Measurements from ENCODE around the gene GGTA1. TPM values are rescaled to one million over a fixed set of nuclear protein-coding genes. Genes with fewer than 3 reads are reported as not detected.
"Not testable (repeated sequence)": the region's sequence is repeated elsewhere in the genome, so short reads cannot be mapped to it uniquely, and the experiment has no call there.

The GGTA1 gene
- total RNA-seq, 2 donors from 2014 or later: not detected

- H3K4me3 Mint-ChIP-seq: no peak overlapping the region
- H3K9me3 Mint-ChIP-seq: no peaks in the 10 kb centered on the region
- H3K36me3 Mint-ChIP-seq (ENCODE audit: insufficient read depth in 2 of 2): peaks cover 0 to 1% of the 10 kb centered on the region in 2 donors
- DNase-seq: no peak
- H3K27me3 Mint-ChIP-seq (ENCODE audit: low read depth): peaks cover 51% of the 10 kb centered on the region
- no peak overlapping the region for H3K27ac Mint-ChIP-seq
- no peak for ATAC-seq (replicated peaks in 1 of 2)
- peaks cover 32% of the 10 kb centered on the region for H3K4me1 Mint-ChIP-seq (ENCODE audit: low read depth)
These were observed 34.7 kb downstream of the GGTA1 start for GRCh38 chr9:121464968-121465367.

DNA sequence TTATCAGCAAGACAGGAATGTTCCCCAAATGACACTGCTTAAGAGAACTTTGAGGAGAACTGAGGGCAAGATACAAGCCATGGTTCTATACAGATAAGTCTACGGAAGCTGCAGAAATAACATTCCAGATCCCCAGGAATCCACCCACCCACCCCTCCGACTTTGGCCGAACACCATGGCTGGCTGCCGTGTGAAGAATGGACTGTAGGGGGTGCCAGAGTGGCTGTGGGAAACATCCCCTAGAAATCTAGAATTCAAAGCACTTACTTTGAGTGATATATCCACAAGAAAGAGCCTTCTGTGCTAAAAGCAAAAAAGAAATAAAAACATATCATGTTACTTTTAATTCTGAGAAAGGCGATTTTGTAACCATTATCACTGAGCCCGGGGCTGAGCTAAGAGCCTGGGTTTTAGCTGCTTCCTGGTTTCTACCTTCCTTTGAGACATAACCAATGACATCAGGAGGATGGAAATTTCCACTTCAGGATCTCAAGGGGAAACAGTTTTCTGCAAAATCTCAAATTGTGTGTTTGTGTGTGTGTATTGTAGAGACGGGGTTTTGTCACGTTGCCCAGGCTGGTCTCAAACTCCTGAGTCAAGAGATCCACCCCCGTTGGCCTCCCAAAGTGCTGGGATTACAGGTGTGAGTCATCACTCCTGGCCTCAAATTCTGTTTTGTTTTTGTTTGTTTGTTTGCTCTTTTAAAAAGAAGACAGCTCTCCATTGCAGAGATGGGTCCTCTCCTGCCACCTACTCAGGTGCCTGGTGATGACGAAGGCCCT lies 36.4 kb downstream of the GGTA1 start:
- H3K27ac Mint-ChIP-seq: no peak overlapping the region
- DNase-seq (peak; percentile 48 to 50), ATAC-seq (replicated peaks in 1 of 2) (peak in 1 of 2 donors; percentile 62)
- H3K36me3 Mint-ChIP-seq (ENCODE audit: insufficient read depth in 2 of 2): peaks cover 1 to 2% of the 10 kb centered on the region in 2 donors
- H3K27me3 Mint-ChIP-seq (ENCODE audit: low read depth): peaks cover 54% of the 10 kb centered on the region
- no peaks in the 10 kb centered on the region for H3K9me3 Mint-ChIP-seq
- no peak overlapping the region for H3K4me3 Mint-ChIP-seq
- H3K4me1 Mint-ChIP-seq (ENCODE audit: low read depth): peaks cover 32% of the 10 kb centered on the region

GRCh38 chr9:121459513-121459912 lies 40.1 kb downstream of the GGTA1 start:
- H3K4me3 Mint-ChIP-seq: no peak overlapping the region
- DNase-seq (no peak), ATAC-seq (replicated peaks in 1 of 2) (no peak)
- H3K4me1 Mint-ChIP-seq (ENCODE audit: low read depth): peaks cover 29% of the 10 kb centered on the region
- H3K27me3 Mint-ChIP-seq (ENCODE audit: low read depth): peaks cover 54% of the 10 kb centered on the region
- no peak overlapping the region for H3K27ac Mint-ChIP-seq
- no peaks in the 10 kb centered on the region for H3K9me3 Mint-ChIP-seq
- peaks cover 1 to 2% of the 10 kb centered on the region in 2 donors for H3K36me3 Mint-ChIP-seq (ENCODE audit: insufficient read depth in 2 of 2)

DNA sequence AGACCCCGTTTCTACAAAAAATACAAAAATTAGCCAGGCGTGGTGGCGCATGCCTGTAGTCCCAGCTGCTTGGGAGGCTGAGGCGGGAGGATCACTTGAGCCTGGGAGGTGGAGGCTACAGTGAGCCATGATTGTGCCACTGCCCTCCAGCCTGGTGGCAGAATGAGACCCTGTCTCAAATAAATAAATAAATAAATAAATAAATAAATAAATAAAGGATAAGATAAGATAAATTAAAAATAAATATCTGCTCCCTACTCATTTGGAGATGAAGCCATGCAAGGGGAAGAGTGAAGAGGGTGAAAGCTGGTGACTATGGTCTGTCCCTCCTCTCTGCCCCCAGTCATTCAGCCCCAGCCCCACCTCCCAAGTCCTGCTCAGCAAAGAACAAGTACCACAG lies 41.2 kb downstream of the GGTA1 start:
- H3K27ac Mint-ChIP-seq; DNase-seq; H3K36me3 Mint-ChIP-seq (ENCODE audit: insufficient read depth in 2 of 2); H3K9me3 Mint-ChIP-seq; ATAC-seq (replicated peaks in 1 of 2); H3K4me3 Mint-ChIP-seq: not testable (repeated sequence)
- H3K27me3 Mint-ChIP-seq (ENCODE audit: low read depth): peaks cover 55% of the 10 kb centered on the region
- peaks cover 28% of the 10 kb centered on the region for H3K4me1 Mint-ChIP-seq (ENCODE audit: low read depth)

DNA sequence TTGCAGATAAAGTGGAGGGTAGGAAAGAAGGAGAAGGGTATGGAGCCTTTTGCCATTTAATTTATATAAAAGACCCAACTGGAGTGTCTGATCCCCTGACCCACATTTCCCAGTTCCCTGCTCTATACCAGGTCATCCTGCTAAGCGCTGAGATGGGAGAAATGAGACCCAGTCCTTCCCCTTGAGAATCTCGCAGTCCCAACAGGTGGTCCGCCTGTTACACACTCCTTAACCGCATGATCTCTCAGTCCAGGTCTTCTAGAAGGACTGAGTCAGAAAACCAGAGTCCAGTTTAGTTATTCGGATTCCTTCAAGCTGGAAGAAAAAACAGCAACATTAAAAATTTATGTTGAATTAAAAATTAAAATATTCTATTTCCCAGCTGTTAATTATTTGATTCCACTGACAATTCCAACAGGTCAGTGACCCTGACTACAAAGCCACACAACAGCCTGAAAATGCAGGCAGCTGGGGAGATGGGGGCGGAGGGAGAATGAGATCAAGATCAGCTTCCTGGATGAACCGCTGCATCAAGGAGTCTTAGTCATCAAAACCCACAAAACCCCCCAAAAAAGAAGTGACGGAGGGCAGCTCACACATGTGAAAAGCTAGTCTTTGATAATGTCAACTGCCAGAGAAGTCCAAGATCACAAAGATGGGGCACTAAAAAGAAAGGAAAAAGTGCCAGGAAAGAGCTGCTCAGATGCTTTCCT lies 44.0 kb downstream of the GGTA1 start:
- Mint-ChIP-seq H3K36me3 (ENCODE audit: insufficient read depth in 2 of 2) (peaks cover 1 to 2% of the 10 kb centered on the region in 2 donors), H3K4me1 (ENCODE audit: low read depth) (peaks cover 14% of the 10 kb centered on the region), H3K4me3 (peak overlapping the region; percentile 35 to 56), H3K27ac (no peak overlapping the region), H3K27me3 (ENCODE audit: low read depth) (peaks cover 46% of the 10 kb centered on the region), H3K9me3 (no peaks in the 10 kb centered on the region)
- ATAC-seq (replicated peaks in 1 of 2): peak; percentile 84 to 87
- peak; percentile 69 for DNase-seq

- H3K27me3 Mint-ChIP-seq (ENCODE audit: low read depth): peaks cover 42% of the 10 kb centered on the region
- ATAC-seq (replicated peaks in 1 of 2): peak; percentile 65 to 76
- no peaks in the 10 kb centered on the region for H3K9me3 Mint-ChIP-seq
- peaks cover 1% of the 10 kb centered on the region in 2 donors for H3K36me3 Mint-ChIP-seq (ENCODE audit: insufficient read depth in 2 of 2)
- DNase-seq: peak in 1 of 2 donors; percentile 11
- peak overlapping the region; percentile 33 to 53 for H3K4me3 Mint-ChIP-seq
- peak overlapping the region; percentile 17 for H3K27ac Mint-ChIP-seq
- H3K4me1 Mint-ChIP-seq (ENCODE audit: low read depth): peaks cover 14% of the 10 kb centered on the region
These were observed 44.7 kb downstream of the GGTA1 start for GRCh38 chr9:121454972-121455371.

DNA sequence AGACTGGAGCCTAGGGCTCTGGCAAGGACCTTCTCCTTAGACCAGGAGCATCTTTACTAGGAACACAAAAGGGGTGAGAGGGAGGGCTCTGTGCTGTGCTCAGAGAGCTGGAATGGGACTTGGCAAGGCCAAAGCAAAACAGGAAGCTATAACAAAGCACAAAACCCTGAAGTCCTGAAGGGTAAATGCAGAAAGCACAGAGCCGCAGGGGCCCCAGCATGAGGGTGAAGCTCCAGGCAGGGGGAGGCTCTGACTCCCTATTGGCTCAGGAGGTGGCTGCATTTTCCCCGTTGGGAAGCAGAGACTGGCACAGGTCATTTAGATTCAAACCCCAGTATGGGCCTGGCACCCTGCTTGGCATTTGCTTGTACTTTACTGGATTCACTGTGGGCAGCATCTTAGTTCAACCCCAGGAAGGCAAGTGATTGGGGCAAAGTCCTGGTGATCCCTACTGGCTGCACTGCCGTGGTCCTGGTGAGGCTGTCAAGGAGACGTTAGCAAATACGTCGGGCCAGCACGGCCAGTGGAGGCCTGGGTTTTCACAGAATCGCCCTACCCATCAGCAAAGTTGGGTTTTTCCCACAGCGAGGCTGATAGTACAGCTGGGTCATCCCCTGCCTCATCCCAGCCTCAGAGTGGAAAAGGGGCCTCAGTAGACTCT lies 46.3 kb downstream of the GGTA1 start:
- peaks cover 35% of the 10 kb centered on the region for H3K27me3 Mint-ChIP-seq (ENCODE audit: low read depth)
- H3K4me1 Mint-ChIP-seq (ENCODE audit: low read depth): peaks cover 15% of the 10 kb centered on the region
- H3K4me3 Mint-ChIP-seq: no peak overlapping the region
- DNase-seq (no peak), ATAC-seq (replicated peaks in 1 of 2) (no peak)
- H3K9me3 Mint-ChIP-seq: no peaks in the 10 kb centered on the region
- H3K27ac Mint-ChIP-seq: no peak overlapping the region
- H3K36me3 Mint-ChIP-seq (ENCODE audit: insufficient read depth in 2 of 2): no peaks in the 10 kb centered on the region

DNA sequence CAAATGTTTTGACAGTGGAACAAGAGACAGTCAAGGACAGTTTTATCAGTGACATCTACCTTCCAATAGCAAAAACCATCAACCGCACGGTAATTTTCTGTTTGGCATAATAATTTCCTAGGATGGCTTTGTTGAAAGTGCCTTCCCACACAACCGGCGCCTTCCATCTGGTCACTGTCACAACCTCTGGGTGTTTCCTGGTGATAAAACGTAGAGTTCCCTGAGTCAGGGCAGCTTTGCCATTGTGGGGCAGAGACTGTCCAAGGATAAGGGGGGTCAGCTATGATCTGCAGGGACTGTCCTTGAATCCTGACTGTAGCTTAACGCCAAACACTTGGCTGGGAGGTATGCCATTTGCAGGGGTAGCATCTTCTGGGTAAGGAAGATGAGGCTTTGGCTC lies 47.6 kb downstream of the GGTA1 start:
- Mint-ChIP-seq H3K4me1 (ENCODE audit: low read depth) (peaks cover 27% of the 10 kb centered on the region), H3K36me3 (ENCODE audit: insufficient read depth in 2 of 2) (no peaks in the 10 kb centered on the region), H3K27ac (no peak overlapping the region), H3K27me3 (ENCODE audit: low read depth) (peaks cover 44% of the 10 kb centered on the region), H3K4me3 (no peak overlapping the region), H3K9me3 (no peaks in the 10 kb centered on the region)
- no peak for DNase-seq
- ATAC-seq (replicated peaks in 1 of 2): no peak

DNA sequence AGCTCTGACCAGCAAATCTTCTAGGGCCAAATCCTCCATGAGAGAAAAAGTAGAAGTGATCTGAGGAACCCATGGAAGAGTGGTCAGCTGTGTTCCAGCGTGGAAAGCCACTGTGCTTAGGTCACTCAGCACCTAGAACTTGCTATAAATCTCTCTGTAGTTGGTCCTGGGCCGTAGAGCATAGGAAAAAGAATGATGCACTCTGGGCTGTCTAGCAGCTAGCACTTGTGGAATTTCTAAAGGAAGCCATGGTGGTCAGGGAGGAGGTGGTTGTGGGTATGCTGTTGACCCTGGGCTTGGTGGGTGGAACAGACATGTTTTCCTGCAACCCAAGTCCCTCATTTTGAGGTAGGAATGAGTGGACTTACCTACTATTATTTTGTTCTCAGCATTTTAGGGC lies 48.1 kb downstream of the GGTA1 start:
- no peak overlapping the region for H3K4me3 Mint-ChIP-seq
- ATAC-seq (replicated peaks in 1 of 2) (no peak), DNase-seq (no peak)
- H3K27me3 Mint-ChIP-seq (ENCODE audit: low read depth): peaks cover 41% of the 10 kb centered on the region
- H3K9me3 Mint-ChIP-seq: no peaks in the 10 kb centered on the region
- peaks cover 28% of the 10 kb centered on the region for H3K4me1 Mint-ChIP-seq (ENCODE audit: low read depth)
- H3K36me3 Mint-ChIP-seq (ENCODE audit: insufficient read depth in 2 of 2): no peaks in the 10 kb centered on the region
- H3K27ac Mint-ChIP-seq: no peak overlapping the region

GRCh38 chr9:121450241-121450640 lies 49.4 kb downstream of the GGTA1 start:
- ATAC-seq (replicated peaks in 1 of 2): no peak
- Mint-ChIP-seq H3K27ac (no peak overlapping the region), H3K36me3 (ENCODE audit: insufficient read depth in 2 of 2) (no peaks in the 10 kb centered on the region), H3K27me3 (ENCODE audit: low read depth) (peaks cover 52% of the 10 kb centered on the region), H3K9me3 (no peaks in the 10 kb centered on the region), H3K4me1 (ENCODE audit: low read depth) (peaks cover 21% of the 10 kb centered on the region), H3K4me3 (no peak overlapping the region)
- DNase-seq: no peak

GRCh38 chr9:121449786-121450185 lies 49.9 kb downstream of the GGTA1 start:
- Mint-ChIP-seq H3K9me3 (no peaks in the 10 kb centered on the region), H3K36me3 (ENCODE audit: insufficient read depth in 2 of 2) (no peaks in the 10 kb centered on the region), H3K27me3 (ENCODE audit: low read depth) (peaks cover 52% of the 10 kb centered on the region), H3K27ac (no peak overlapping the region), H3K4me3 (no peak overlapping the region), H3K4me1 (ENCODE audit: low read depth) (peaks cover 18% of the 10 kb centered on the region)
- ATAC-seq (replicated peaks in 1 of 2): no peak
- no peak for DNase-seq

GRCh38 chr9:121447321-121447834 lies 52.3 kb downstream of the GGTA1 start:
- ATAC-seq (replicated peaks in 1 of 2) (no peak), DNase-seq (no peak)
- Mint-ChIP-seq H3K36me3 (ENCODE audit: insufficient read depth in 2 of 2) (no peaks in the 10 kb centered on the region), H3K27ac (no peak overlapping the region), H3K9me3 (no peaks in the 10 kb centered on the region), H3K27me3 (ENCODE audit: low read depth) (peaks cover 35% of the 10 kb centered on the region), H3K4me1 (ENCODE audit: low read depth) (peaks cover 14% of the 10 kb centered on the region), H3K4me3 (no peak overlapping the region)

DNA sequence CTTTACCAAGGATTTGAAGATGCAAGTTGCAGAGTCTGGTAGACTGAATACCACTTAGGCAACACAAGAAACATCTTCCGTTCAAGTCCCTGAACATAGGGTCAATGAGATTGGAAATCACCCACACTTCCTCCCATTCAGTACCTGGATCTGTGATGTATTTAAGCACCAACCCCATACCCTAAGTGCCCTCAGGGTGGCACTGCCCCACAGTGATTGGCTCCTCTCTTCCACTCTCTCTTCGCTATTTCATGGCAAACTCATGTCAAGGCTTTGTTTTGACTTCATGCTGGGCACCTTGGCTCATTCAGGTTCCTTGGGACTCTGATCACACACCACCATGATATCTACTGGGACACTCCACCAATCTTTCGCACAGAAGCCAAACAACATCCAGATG lies 53.7 kb downstream of the GGTA1 start:
- peaks cover 14% of the 10 kb centered on the region for H3K4me1 Mint-ChIP-seq (ENCODE audit: low read depth)
- no peak overlapping the region for H3K4me3 Mint-ChIP-seq
- ATAC-seq (replicated peaks in 1 of 2): peak; percentile 65 to 75
- H3K9me3 Mint-ChIP-seq: no peaks in the 10 kb centered on the region
- peak; percentile 15 to 23 for DNase-seq
- no peaks in the 10 kb centered on the region for H3K36me3 Mint-ChIP-seq (ENCODE audit: insufficient read depth in 2 of 2)
- H3K27me3 Mint-ChIP-seq (ENCODE audit: low read depth): peaks cover 35% of the 10 kb centered on the region
- H3K27ac Mint-ChIP-seq: no peak overlapping the region
